GM20431 (cell line): Measurements from ENCODE around the gene MCM8.

Source experiments
- in situ Hi-C: fragments of 300-500 bp; cut with MseI, MboI; formaldehyde crosslinking; loops from one replicate; pipeline ENCODE4 v1.15.0; 2020; ENCODE audit warnings: low sequenced_read_pairs; ENCODE audit not compliant: unreplicated experiment

MCM8 gene

DNA sequence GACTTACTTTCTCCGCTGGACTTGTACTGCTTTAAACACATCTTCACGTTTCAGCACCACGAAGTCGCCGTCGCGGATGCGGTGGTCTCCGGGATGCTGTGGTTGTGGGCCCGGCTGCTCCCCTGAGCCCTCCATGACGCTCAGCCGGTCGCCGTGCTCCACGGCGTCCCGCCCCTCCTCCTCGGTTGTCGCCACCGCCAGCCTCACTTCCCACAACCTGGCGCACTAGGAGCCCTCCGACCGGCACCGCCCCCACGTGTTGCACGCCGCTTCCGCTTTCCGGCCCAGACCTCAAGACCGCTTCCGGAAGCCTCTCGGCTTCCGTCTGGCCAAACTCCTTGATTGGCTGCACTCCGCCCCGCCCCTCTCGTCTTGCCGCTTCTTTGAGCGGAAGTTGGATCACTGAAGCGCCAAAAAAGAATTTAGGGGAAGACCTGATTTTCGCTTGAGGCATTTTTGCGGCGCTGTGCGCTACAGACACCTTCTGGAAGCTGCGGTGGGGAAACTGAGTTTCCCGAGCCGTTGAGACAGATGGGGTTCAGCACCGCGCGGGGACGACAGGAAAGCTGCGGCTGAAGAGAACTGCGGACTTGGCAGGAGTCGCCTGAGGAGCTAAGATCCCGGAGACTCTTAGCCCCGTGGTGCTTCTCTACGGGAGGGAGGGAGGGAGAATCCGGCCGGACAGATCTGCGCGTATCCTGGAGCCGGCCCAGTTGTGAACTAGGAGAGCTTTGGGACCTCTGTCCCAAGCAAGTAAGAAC is at the start of gene MCM8, which contains the start of gene TRMT6:
Gene MCM8 (plus strand): TSS at position 382 of the 761 bp plus-strand sequence. CDS start 1,364 bp downstream, outside the sequence.
Gene TRMT6 (minus strand): TSS at position 263 of the 761 bp plus-strand sequence. CDS start 128 bp downstream, at position 135.
- in situ Hi-C loops, result no loop called here

DNA sequence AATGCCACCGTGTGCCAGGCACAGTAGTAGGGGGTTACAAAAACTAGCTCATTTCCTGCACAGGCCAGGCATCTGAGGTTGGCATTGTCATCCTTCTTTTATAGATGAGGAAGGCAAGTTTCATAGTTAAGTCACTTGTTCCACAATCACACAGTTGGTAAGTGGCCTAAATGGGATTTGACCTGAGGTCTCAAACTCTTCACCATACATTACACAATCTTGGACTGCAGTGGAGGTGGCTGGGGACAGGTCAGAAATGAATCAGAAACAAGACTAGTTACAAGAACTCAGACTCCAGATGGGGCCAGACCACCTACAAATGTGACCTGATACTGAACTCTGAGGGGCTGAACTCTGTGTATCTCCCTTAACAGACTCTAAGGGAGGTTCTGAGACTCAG is 49.5 kb upstream of the MCM8 start:
- in situ Hi-C loops, result no loop called here

DNA sequence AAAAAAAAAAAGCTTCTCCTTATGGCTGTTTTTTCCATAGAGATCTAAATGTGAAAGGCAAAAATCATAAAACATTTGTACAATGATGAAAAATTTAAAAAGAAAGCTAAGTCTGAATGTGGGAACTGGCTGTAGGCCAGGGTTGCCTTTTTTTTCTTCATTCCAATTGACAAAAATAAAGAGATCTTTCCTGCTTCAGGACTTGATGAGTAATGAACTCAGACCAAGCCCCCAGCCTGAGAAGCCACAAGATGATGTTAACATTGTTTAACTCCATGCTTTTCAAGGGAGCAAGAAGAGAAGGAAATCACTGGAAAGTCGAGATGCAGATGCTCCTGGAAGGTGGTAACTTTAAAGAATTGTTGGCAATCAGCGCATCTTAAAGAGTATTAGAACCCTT is 41.5 kb upstream of the MCM8 start:
- in situ Hi-C loops, result no loop called here

DNA sequence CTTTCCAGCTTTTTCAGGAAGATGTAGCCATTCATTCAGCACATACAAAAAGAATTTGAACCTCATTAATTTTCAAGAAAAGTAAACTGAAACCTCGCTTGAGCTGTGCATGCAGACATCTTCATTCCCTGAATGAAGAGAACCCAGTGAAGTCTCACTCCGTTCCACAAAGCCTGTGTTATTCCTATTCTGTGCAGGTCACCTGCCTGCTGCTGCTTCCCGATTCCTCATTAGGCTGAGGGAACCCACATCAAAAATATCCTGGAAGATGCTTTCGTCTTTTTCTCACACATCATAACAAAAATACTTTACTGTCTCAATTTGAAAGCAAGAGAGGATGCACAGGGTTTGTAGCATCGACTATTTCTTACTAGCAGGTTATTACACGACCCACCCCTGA is 40.3 kb upstream of the MCM8 start:
- in situ Hi-C loops, result no loop called here

DNA sequence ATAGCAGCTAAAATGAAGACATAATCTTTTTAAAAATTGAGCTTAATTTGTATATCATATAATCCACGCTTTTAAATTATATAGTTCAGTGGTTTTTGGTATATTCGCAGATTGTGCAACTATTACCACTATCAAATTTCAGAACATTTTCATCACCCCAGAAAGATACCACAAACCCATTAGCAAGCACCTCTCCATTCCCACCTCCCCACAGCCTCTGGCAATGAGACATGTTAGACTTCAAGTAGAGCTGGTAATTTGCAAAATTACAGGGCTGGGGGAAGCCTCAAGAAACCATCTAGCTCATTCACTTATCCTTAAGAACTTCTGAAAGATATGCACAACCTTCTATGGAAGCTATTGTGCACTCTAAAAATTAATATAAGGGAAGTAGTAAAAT is 37.3 kb upstream of the MCM8 start:
- in situ Hi-C loops, result no loop called here

DNA sequence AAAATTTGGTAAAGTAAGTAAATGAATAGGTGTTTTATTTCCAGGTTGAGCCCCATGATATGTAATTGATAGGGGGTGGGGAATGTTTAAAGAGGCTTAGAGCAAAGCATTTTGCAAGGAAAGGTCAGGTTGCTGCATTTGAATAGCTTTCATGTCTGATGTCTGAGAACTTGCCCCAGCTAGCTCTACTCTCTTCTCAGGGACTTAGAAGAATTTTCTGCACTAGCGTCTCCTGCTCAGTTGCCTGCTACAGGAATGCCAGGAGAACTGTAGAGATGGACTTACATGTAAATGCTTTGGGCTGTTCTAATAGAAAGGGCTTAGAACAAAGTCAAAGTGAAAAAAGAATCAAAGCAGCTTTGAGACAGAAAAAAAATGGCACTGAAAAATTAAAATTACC is 35.6 kb upstream of the MCM8 start:
- in situ Hi-C loops, result no loop called here

DNA sequence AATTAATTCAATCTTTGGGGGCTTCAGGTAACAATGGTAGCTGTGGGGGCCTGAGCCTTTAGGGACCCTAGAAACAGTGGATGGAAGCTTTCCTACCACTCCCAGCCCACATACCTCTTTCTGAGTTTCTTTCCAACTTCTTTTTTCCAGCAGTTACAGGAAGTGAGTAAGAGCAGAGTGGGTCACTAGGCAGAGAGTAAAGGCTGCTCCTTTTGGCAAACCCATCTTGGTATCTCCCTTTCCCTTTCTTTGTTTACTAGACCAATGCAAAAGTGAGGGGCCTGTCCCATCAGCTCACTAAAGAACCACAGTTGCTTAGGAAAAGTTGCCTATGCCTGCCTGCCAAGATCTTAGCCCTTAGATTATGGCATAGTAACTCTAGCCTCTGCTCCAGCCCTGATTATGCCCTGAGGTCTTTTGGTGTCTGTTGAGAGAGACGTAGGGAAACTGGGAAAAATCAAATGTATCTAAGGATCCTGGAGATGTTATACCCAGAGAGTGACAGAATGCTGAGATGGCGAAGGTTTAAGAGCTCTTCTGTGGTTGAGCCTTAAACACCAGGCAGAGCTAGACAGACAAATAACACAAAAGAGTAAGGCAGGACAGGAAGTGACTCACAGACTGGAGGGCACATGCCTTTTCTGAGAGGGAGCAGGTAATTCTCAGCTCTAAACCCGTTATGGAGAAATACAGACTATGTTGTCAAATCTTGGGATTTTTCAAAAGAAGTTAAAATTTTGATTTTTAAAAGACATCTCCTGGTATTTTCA is 31.4 kb upstream of the MCM8 start:
- in situ Hi-C loops, result no loop called here

DNA sequence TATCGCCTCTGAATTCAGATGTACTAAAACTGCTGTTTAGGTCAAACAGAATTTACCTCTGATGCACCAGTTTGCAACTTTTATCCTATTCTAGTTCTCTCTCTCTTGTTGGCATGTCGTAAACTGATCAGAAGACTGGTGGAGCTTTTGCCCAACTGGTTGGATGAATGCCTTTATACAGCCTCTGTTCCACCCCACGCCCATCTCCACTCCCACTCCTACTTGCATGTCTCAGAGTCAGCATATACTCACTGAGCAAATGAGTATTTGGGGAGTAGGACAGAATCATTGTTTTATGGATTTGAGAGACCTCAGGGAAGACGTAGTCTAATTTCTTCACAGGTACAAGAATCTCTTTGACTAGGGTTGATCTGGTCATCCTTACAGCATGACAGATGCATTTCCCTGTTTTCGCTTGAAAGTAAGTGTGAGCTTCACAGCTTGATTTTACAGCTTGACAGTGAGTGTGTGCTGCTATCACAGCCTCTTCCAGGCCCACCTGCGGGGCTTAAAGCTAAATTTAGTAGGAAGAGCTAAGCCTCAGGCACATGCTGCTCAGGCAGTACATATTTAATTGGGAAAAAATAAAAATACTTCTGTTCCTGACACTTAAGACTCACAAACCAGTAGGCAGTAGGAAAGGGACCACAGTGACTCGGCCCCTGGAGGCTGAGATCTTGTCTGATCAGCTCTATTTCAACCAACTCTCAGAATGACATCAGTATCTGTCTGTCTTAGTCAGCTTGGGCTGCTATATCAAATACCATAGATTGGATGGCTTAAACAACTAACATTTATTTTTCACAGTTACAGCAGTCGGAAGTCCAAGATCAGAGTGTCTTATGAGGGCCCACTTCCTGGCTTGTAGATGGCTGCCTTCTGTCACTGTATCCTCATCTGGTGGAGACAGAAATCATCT is 30.6 kb upstream of the MCM8 start:
- in situ Hi-C loops, result no loop called here

DNA sequence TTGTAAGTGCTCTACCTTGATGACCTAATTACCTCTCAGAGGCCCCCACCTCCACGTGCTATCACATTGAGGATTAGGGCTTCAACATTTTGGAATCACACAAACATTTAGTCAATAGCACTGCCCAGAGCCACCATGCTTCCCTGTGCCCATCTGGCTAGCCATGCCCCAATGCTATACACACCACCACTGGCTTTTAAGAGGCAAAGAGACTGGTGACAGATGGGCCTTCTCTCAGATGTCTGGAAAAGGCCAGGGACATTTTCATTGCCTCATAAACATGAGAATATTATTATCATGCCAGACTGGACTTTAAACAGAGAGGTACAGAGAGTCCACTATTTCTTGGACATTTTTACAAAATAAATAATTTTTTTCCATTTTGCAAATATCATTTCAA is 29.9 kb upstream of the MCM8 start:
- in situ Hi-C loops, result no loop called here

DNA sequence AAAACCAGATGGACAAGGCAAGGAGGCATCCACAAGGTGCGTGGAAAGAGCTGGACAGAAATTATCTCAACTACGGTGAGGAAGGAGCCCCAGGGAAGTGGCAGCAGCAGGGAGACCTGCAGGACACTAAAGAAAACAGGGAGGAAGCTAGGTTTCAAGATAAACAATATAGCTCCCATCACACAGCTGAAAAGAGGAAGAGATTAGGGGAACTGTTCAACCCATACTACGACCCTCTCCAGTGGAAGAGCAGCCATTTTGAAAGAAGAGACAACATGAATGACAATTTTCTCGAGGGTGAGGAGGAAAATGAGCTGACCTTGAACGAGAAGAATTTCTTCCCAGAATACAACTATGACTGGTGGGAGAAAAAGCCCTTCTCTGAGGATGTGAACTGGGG is 27.0 kb upstream of the MCM8 start:
- in situ Hi-C loops, result no loop called here

DNA sequence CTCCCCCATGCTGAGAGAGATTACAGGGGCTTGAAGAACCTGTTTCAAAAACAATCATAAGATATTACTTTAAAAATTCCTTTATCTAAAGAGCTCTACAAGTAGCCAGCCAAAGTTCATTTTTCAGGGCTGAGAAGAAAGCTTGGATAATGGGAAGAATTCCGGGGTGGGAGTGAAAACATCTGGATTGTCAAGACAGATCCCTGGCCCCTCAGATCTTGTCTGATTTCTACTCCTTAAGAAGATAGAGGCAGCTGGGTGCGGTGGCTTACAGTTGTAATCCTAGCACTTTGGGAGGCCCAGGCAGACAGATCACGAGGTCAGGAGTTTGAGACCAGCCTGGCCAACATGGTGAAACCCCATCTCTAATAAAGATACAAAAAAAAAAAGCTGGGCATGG is 24.9 kb upstream of the MCM8 start:
- in situ Hi-C loops, result no loop called here

DNA sequence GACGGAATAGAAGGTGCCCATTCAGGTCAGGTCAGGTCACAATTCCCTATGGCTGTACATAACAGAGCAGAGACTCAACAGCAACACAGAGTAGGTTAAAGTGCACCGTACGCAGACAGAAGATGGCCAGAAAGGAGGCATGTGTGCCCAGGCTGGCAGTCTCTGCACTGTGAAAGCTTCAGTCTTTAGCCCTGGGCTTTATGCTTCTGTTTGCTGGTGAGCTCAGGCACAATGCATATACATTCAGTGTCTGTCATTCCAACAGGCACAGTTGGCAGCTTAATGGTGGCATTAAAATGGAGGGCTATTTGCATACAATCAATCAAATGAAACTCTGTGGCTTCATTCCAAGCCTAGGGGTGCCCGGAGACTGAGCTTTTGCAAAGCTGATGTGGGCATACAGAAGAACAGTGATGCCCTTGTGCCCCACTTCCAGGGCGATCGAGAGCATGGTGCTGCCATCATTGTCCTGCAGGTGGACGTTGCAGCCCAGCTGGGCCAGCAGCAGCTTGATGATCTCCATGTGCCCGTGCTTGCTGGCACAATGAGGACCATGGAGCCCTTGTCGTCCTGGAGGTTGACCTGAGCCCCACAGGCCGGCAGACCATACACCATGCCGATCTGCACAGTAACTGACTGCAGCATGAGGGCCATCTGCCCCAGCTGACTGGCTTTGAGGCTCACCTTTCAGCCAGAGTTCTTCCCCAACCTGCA is 22.5 kb upstream of the MCM8 start:
- in situ Hi-C loops, result no loop called here

DNA sequence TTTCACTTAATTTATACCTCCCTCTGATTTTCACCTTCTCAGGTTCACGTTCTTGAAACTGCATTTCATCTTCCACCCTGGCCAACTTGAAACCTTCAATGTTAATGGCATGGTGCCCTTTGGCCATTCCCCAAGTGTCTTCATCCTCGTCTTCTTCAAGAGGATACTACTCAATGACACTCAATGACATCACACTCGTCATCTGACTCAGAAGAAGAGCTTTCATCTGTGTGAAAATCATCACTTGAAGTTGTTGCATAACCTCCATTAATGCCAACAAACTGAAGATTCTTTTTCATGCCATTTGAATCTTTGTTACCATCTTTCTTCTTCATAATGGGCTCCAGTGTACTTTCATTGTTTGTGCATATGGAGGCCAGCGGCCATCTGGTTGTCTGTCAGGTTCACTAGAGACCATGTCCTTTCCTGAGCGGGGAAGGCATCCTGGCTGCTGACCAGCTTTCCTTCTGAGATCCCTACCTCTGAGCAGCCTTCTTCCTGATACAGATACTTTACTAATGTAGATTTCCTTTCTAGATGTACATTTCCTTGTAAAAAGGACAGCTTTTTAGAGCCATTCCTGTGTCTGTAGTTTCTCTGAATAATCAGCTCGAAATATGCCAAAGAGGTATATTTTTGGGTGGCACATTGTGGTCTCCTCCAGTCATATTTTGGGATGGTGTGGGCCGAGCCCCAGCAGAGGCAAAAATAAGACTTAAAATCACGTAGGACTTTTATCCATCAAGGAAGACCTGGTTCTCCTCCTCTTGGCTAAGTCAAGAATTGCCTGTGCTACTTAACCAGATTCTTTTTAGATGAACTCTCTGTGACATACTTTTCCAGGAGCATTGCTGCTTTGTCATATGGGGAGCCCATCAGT is 21.4 kb upstream of the MCM8 start:
- in situ Hi-C loops, result no loop called here

DNA sequence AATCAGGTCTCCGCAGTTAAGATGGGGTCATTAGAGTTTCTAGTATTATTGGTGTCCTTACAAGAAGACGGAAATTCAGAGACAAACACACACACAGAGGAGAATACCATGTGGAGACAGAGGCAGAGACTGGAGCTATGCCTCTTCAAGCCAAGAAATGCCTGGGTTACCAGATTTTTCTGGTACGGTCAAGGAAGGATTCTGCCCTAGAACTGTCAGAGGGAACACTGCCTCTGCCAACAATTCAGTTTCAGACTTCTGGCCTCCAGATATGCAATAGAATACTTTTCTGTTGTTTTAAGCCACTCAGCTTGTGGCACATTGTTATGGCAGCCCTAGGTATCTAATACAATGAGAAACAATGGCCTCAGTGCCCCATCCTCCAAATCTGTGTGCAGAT is 19.0 kb upstream of the MCM8 start:
- in situ Hi-C loops, result no loop called here

DNA sequence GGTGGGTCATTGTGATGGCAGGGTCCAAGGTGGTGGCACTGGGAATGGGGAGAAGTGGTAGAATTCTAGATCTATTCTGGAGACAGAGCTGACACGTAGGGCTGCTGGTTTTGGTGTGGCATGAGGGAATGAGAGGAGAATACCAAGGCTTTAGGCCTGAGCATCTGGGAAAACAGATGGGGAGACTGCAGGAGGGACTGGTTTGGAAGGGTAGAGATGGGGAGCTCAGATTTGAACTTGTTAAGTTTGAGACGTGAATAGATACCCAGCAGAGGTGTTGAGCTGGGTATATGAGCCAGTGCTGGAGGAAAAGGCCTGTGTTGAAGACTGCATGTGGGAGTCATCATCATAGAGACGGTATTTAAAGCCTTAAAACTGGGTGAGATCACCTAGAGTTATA is 17.7 kb upstream of the MCM8 start:
- in situ Hi-C loops, result no loop called here

DNA sequence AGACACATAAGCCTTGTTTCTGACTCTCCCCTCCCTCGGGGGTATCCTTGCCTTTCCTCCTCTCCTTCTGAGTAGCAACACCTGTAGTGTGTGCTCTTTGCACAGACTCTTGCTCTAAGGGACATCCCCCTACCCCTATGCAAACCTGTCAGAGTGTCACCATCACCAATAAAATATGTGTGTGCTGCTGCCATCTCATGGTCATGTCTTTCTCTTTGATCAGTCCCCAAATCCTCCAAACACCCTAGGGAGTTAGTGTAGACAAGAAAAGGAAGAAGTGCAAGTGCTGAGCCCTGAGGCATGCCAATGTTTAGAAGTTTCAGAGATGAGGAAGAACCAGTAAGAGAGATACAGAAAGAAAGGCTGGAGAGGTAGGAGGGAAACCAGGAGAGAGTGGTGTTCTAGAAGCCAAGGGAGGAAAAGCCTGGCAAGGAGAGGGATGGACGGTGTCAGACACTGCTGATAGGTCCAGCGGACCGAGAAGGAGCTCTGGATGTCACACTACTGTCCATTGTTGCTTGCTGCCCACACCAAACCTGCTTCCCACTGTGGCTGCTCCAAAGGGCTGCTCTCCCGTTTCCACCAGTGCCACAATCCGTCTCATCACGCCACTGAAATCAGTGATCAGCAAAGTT is 16.5 kb upstream of the MCM8 start:
- in situ Hi-C loops, result no loop called here

DNA sequence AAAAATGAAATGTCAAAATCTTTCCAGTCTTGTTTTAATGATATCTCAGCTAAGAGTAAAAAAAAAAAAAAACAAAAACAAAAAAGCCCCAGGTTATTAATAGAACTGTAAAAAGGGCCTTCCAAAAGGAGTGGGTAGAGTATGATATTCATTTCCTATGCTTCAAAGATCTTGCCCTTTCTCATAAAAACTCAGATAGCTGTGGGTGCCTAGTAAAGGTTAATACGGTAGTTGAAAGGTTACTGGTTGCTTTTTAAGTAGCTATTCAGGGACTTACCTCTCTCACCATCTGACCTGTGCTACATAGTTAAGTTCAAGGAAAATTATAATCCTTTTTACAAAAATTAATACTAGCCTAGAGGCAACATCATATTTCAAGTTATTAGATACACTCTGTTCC is 15.1 kb upstream of the MCM8 start:
- in situ Hi-C loops, result no loop called here

DNA sequence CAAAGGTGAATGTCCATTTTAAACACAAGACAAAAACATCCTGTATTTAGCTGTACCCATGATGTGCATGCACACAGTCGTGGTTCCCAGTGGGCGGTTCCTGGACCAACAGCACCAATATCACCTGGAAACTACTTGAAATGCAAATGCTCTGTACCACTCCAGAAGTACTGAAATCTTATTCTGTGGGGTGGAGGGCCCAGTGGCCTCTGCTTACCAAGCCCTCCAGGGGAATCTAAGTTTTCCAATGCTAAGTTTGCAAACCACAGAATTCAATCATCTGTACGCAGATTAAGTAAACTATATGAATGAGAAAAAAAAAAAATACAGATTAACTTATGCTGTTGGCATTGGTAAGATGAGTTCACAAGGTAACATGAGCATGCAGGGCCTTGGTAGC is 14.2 kb upstream of the MCM8 start:
- in situ Hi-C loops, result no loop called here
